A673 (cell line): Measurements from ENCODE around the gene AANAT. TPM values are rescaled to one million over a fixed set of nuclear protein-coding genes. Genes with fewer than 3 reads are reported as not detected.

Experiments used
- BruUV-seq: library from RNA; stranded (reverse); fragments of 400-500 nt; replicated peaks from 2 replicates; lab custom pipeline; 2021; lab: Mats Ljungman, UMichigan
- CTCF ChIA-PET: fragments of 300-600 bp; sonication (Branson Sonifier 250); formaldehyde crosslinking; loops from one replicate; lab custom pipeline; 2022; ENCODE audit warnings: antibody characterized with exemption; lab: Charles Lee
- POLR2A ChIA-PET: fragments of 300-600 bp; sonication (Branson Sonifier 250); formaldehyde crosslinking; loops from one replicate; lab custom pipeline; 2022; ENCODE audit warnings: antibody characterized with exemption; ENCODE audit not compliant: low non-redundant PET; lab: Charles Lee
- DNase-seq: peaks from one replicate; pipeline ENCODE4 v3.0.0-alpha.2; 2015; ENCODE audit warnings: low spot score
- H3K27ac ChIP-seq: fragments of 200-600 bp; sonication (generic); 2 replicates; pipeline ENCODE4 v1.5.1; 2016; ENCODE audit warnings: mixed run types, low read depth, mild to moderate bottlenecking, mixed read lengths, antibody characterized with exemption, low read length; ENCODE audit not compliant: poor library complexity, severe bottlenecking
- H3K27me3 ChIP-seq: fragments of 200-600 bp; sonication (generic); replicated peaks from 2 replicates; pipeline ENCODE4 v1.6.1; 2017; ENCODE audit warnings: mixed run types, low read depth, mild to moderate bottlenecking, mixed read lengths, antibody characterized with exemption, low read length; ENCODE audit not compliant: insufficient read depth, poor library complexity
- H3K36me3 ChIP-seq: fragments of 200-600 bp; sonication (generic); 2 replicates; pipeline ENCODE4 v1.6.1; 2016; ENCODE audit warnings: mixed run types, mild to moderate bottlenecking, mixed read lengths, antibody characterized with exemption, low read length; ENCODE audit not compliant: insufficient read depth, poor library complexity, severe bottlenecking
- H3K4me1 ChIP-seq: fragments of 200-600 bp; sonication (generic); 2 replicates; pipeline ENCODE4 v1.6.1; 2017; ENCODE audit warnings: mixed run types, mild to moderate bottlenecking, mixed read lengths, antibody characterized with exemption, low read length; ENCODE audit not compliant: insufficient read depth, poor library complexity, severe bottlenecking
- H3K4me3 ChIP-seq: fragments of 200-600 bp; sonication (generic); 2 replicates; pipeline ENCODE4 v1.5.1; 2016; ENCODE audit warnings: low read depth, mixed run types, mild to moderate bottlenecking, mixed read lengths, low read length; ENCODE audit not compliant: poor library complexity, severe bottlenecking
- H3K9me3 ChIP-seq: fragments of 200-600 bp; sonication (generic); 2 replicates; pipeline ENCODE4 v1.6.1; 2016; ENCODE audit warnings: mixed run types, low read depth, mild to moderate bottlenecking, mixed read lengths, antibody characterized with exemption, low read length; ENCODE audit not compliant: poor library complexity, severe bottlenecking
- CTCF ChIP-seq: fragments of 300-800, 200-600 bp; sonication (generic); conservative IDR thresholded peaks from 2 replicates; pipeline ENCODE4 v1.5.1; 2017; ENCODE audit warnings: low read depth, mild to moderate bottlenecking, antibody characterized with exemption, low read length, moderate library complexity, mixed read lengths
- EZH2 ChIP-seq: fragments of 200-600 bp; sonication (generic); IDR thresholded peaks from 2 replicates; pipeline ENCODE4 v1.6.1; 2017; ENCODE audit warnings: borderline replicate concordance, low read depth, mild to moderate bottlenecking, mixed read lengths, antibody characterized with exemption, low read length; ENCODE audit not compliant: poor library complexity, severe bottlenecking
- intact Hi-C: fragments of 100-400 bp; cut with micrococcal nuclease; formaldehyde crosslinking; loops from one replicate; pipeline ENCODE4 v1.10.0; 2022; ENCODE audit not compliant: unreplicated experiment
- total RNA-seq: library from RNA; stranded (reverse); gene quantifications from 2 replicates; pipeline ENCODE4 v1.2.3, GENCODE V29; 2021

AANAT gene
- total RNA-seq, 1 experiment from 2014 or later, result not detected

DNA sequence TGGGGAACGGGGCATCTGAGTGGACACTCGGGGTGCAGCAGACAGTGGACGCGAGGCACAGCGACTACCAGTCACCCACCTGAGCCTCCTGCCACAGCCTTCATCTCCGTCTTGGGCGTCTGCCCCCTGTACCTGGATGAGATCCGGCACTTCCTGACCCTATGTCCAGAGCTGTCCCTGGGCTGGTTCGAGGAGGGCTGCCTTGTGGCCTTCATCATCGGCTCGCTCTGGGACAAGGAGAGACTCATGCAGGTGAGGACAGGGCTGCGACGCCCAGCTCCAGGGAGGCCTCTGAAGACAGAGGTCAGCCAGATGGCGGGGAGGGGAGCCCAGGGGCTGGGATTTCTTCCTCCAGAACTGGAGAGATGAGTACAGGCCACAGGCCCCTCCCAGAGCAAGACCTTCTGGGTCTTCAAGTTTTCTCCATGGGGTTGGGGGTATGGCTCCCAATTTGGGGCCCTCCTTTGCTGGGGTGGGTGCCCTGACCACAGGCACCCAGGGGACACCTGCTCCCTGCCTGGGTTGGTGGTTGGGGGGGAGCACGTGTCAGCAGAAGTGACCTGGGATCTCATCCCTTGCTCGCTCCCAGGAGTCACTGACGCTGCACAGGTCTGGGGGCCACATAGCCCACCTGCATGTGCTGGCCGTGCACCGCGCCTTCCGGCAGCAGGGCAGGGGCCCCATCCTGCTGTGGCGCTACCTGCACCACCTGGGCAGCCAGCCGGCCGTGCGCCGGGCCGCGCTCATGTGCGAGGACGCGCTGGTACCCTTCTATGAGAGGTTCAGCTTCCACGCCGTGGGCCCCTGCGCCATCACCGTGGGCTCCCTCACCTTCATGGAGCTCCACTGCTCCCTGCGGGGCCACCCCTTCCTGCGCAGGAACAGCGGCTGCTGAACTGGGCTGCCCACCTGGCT, 1.9 kb downstream of the AANAT start:
- no peaks in the 10 kb centered on the region for H3K27me3 ChIP-seq
- intact Hi-C loops, result no loop called here
- H3K27ac ChIP-seq, result no peak overlapping the region
- ChIA-PET CTCF (no interaction called here), POLR2A (no interaction called here)
- DNase-seq, result no peak
- peaks cover 10% of the 10 kb centered on the region for H3K4me1 ChIP-seq
- no TSS peak for BruUV-seq
- H3K36me3 ChIP-seq, result no peaks in the 10 kb centered on the region
- TF ChIP-seq CTCF (no peak), EZH2 (no peak)
- no peaks in the 10 kb centered on the region for H3K9me3 ChIP-seq
- no peak overlapping the region for H3K4me3 ChIP-seq

DNA sequence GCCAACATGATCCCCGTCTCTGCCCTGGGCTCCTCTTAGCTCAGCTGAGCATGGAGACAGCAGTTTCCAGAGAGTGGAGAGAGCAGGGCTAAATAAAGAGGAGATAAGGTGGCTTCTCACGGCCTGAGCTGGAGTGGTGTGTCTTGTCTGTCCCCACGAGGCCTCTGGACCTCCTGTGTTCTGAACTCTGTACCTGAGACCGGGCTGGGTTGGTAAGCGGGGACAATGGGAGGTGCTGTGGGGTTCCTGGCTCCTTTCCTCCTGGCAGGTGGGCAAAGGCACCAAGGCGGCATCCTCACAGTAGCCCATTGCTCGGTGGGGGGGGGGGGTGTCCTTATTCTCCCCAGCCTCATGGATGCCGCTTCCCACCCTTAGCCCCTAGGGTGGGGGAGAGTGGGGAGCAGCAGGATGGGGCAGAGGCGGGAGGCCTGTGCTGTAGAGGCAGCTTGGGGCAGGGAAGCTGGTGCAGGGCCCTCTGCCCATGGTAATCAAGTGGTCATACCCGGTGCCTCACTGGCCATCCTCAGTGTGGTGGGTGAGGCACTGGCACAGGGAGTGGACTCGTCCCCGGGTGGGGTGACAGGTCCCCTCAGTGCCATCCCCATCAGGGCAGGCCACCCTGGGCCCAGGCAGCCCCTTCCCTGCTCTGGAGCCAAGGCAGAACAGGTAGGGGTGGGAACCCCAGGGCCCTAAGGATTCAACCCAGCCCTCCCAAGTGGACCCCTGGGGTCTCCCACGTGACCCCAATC, 2.8 kb downstream of the AANAT start:
- BruUV-seq, result no TSS peak
- POLR2A ChIA-PET, result no interaction called here
- Histone ChIP-seq H3K27ac (no peak overlapping the region), H3K9me3 (no peaks in the 10 kb centered on the region), H3K36me3 (no peaks in the 10 kb centered on the region), H3K4me1 (peaks cover 10% of the 10 kb centered on the region), H3K27me3 (no peaks in the 10 kb centered on the region), H3K4me3 (no peak overlapping the region)
- no peak for DNase-seq
- TF ChIP-seq CTCF (no peak), EZH2 (no peak)
- intact Hi-C loops, result no loop called here
- CTCF ChIA-PET, result no interaction called here

- BruUV-seq, result no TSS peak
- CTCF ChIA-PET, result no interaction called here
- intact Hi-C loops, result no loop called here
- Histone ChIP-seq H3K27me3 (no peaks in the 10 kb centered on the region), H3K9me3 (no peaks in the 10 kb centered on the region), H3K4me3 (no peak overlapping the region), H3K4me1 (peaks cover 8% of the 10 kb centered on the region), H3K27ac (no peak overlapping the region), H3K36me3 (no peaks in the 10 kb centered on the region)
- DNase-seq, result no peak
- TF ChIP-seq EZH2 (no peak), CTCF (no peak)
- POLR2A ChIA-PET, result no interaction called here
Observed at GRCh38 chr17:76471498-76472257, 4.3 kb downstream of the AANAT start.
